Glutamatergic neuron (in vitro differentiated cells): ENCODE results near the gene EPHA4. TPM values are rescaled to one million over a fixed set of nuclear protein-coding genes. Genes with fewer than 3 reads are reported as not detected.

Experiments used
- DNase-seq: peaks from one replicate; pipeline ENCODE4 v3.0.0; 2022
- H3K27ac Mint-ChIP-seq: one replicate; pipeline ENCODE4 v1.8.0; 2020; ENCODE audit warnings: mild to moderate bottlenecking, mixed read lengths, inconsistent platforms; ENCODE audit not compliant: unreplicated experiment
- H3K27me3 Mint-ChIP-seq: one replicate; pipeline ENCODE4 v1.8.0; 2020; ENCODE audit warnings: mild to moderate bottlenecking, moderate library complexity, mixed read lengths, inconsistent platforms; ENCODE audit not compliant: unreplicated experiment
- H3K36me3 Mint-ChIP-seq: one replicate; pipeline ENCODE4 v1.8.0; 2020; ENCODE audit warnings: mild to moderate bottlenecking, mixed read lengths, inconsistent platforms; ENCODE audit not compliant: unreplicated experiment
- H3K4me1 Mint-ChIP-seq: one replicate; pipeline ENCODE4 v1.8.0; 2020; ENCODE audit warnings: mild to moderate bottlenecking, low read depth, mixed read lengths, inconsistent platforms; ENCODE audit not compliant: unreplicated experiment
- H3K4me3 Mint-ChIP-seq: one replicate; pipeline ENCODE4 v1.8.0; 2020; ENCODE audit warnings: mild to moderate bottlenecking, mixed read lengths, inconsistent platforms; ENCODE audit not compliant: unreplicated experiment
- H3K9me3 Mint-ChIP-seq: one replicate; pipeline ENCODE4 v1.8.0; 2020; ENCODE audit warnings: mild to moderate bottlenecking, moderate library complexity, mixed read lengths, inconsistent platforms; ENCODE audit not compliant: unreplicated experiment
- CTCF ChIP-seq: fragments of 200-600 bp; sonication (generic); IDR thresholded peaks from one replicate; pipeline ENCODE4 v1.5.0; 2021; ENCODE audit not compliant: partially characterized antibody, unreplicated experiment
- total RNA-seq: library from RNA; stranded (reverse); fragmentation: NEBNext Ultra II Directional; extraction: Animal tissue kit (Norgen Biotek cat#: 25700); gene quantifications from one replicate; pipeline ENCODE4 v1.2.1, GENCODE V29; 2021; ENCODE audit not compliant: unreplicated experiment

The EPHA4 gene
- total RNA-seq, 1 donor from 2014 or later = 57.2 TPM

- no peak for DNase-seq
- H3K27me3 Mint-ChIP-seq = no peaks in the 10 kb centered on the region
- H3K27ac Mint-ChIP-seq = no peak overlapping the region
- no peaks in the 10 kb centered on the region for H3K9me3 Mint-ChIP-seq
- TF ChIP-seq CTCF = no peak
- no peak overlapping the region for H3K4me3 Mint-ChIP-seq
- H3K4me1 Mint-ChIP-seq = peaks cover 15% of the 10 kb centered on the region
- no peaks in the 10 kb centered on the region for H3K36me3 Mint-ChIP-seq
Observed at GRCh38 chr2:221612161-221612560, 40.1 kb upstream of the EPHA4 start.

- Mint-ChIP-seq H3K36me3 (no peaks in the 10 kb centered on the region), H3K4me1 (peaks cover 15% of the 10 kb centered on the region), H3K27ac (no peak overlapping the region), H3K27me3 (peaks cover 3% of the 10 kb centered on the region), H3K4me3 (no peak overlapping the region), H3K9me3 (no peaks in the 10 kb centered on the region)
- DNase-seq = no peak
- TF ChIP-seq CTCF = no peak
Observed at GRCh38 chr2:221610675-221611074, 38.6 kb upstream of the EPHA4 start.

GRCh38 chr2:221610255-221610654 lies 38.2 kb upstream of the EPHA4 start:
- no peak overlapping the region for H3K27ac Mint-ChIP-seq
- TF ChIP-seq CTCF = no peak
- H3K4me3 Mint-ChIP-seq = no peak overlapping the region
- peaks cover 3% of the 10 kb centered on the region for H3K27me3 Mint-ChIP-seq
- no peaks in the 10 kb centered on the region for H3K36me3 Mint-ChIP-seq
- peaks cover 15% of the 10 kb centered on the region for H3K4me1 Mint-ChIP-seq
- DNase-seq = no peak
- no peaks in the 10 kb centered on the region for H3K9me3 Mint-ChIP-seq

GRCh38 chr2:221608442-221608841 lies 36.3 kb upstream of the EPHA4 start:
- no peak overlapping the region for H3K27ac Mint-ChIP-seq
- H3K9me3 Mint-ChIP-seq = no peaks in the 10 kb centered on the region
- no peak for DNase-seq
- H3K4me3 Mint-ChIP-seq = no peak overlapping the region
- H3K4me1 Mint-ChIP-seq = peaks cover 24% of the 10 kb centered on the region
- TF ChIP-seq CTCF = no peak
- no peaks in the 10 kb centered on the region for H3K36me3 Mint-ChIP-seq
- peaks cover 3% of the 10 kb centered on the region for H3K27me3 Mint-ChIP-seq

GRCh38 chr2:221606424-221606823 lies 34.3 kb upstream of the EPHA4 start:
- Mint-ChIP-seq H3K4me3 (no peak overlapping the region), H3K9me3 (no peaks in the 10 kb centered on the region), H3K36me3 (no peaks in the 10 kb centered on the region), H3K27ac (no peak overlapping the region), H3K27me3 (peaks cover 3% of the 10 kb centered on the region), H3K4me1 (peaks cover 15% of the 10 kb centered on the region)
- DNase-seq = no peak
- TF ChIP-seq CTCF = no peak
